ENCODE data around the gene ZCCHC2.

The ZCCHC2 gene

DNA sequence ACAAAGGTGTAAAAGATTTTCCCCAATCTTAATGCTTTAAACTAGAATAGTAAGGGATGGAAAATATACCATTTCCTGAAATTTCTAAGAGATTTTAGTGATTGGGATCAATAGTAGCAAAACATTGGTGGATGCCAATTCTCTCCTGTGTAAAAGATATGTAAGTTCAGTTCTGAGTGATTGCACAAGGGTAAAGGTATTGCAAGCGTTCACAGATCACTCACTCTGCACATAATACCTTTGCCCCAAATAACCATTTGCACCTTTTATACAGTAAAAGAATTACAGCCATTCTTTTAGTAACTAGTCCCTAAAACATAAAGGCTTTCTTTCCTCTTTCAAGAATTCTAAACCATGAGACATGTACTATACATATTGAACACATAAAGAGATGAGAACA lies 13.0 kb upstream of the ZCCHC2 start:
- TF ChIP-seq, protein P1, sequence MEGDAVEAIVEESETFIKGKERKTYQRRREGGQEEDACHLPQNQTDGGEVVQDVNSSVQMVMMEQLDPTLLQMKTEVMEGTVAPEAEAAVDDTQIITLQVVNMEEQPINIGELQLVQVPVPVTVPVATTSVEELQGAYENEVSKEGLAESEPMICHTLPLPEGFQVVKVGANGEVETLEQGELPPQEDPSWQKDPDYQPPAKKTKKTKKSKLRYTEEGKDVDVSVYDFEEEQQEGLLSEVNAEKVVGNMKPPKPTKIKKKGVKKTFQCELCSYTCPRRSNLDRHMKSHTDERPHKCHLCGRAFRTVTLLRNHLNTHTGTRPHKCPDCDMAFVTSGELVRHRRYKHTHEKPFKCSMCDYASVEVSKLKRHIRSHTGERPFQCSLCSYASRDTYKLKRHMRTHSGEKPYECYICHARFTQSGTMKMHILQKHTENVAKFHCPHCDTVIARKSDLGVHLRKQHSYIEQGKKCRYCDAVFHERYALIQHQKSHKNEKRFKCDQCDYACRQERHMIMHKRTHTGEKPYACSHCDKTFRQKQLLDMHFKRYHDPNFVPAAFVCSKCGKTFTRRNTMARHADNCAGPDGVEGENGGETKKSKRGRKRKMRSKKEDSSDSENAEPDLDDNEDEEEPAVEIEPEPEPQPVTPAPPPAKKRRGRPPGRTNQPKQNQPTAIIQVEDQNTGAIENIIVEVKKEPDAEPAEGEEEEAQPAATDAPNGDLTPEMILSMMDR (IDR thresholded peaks at IDR 0.05; ENCODE audit: extremely low read depth, insufficient read depth, missing control alignments): no peak
- in situ Hi-C loops (cut with MboI; ENCODE audit: low pct_unique_long_range_greater_than_20kb, low sequenced_read_pairs, unreplicated experiment): no loop called here
- no peak for DNase-seq (ENCODE audit: low spot score)

DNA sequence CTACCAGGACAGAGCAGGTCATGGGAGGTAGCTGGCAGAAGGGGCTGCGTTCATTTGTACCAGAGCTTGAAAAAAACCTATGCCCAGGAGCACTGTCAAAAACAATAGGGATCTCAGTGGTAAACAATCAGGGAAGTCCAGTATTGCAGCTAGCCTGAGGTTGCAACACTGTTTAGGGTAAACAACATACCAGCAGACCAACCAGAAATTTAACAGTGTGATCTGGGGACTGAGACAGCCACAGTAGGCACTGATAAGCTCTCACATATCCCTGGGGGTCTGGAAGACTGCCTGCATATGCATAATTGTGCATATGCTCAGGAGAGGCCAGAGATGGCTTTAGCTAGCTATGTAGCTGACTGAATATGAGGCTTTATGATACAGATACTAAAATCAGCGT lies 12.0 kb upstream of the ZCCHC2 start:
- TF ChIP-seq, protein P1 (IDR thresholded peaks at IDR 0.05; ENCODE audit: extremely low read depth, insufficient read depth, missing control alignments): no peak
- DNase-seq (ENCODE audit: low spot score): no peak
- in situ Hi-C loops (cut with MboI; ENCODE audit: low pct_unique_long_range_greater_than_20kb, low sequenced_read_pairs, unreplicated experiment): no loop called here

DNA sequence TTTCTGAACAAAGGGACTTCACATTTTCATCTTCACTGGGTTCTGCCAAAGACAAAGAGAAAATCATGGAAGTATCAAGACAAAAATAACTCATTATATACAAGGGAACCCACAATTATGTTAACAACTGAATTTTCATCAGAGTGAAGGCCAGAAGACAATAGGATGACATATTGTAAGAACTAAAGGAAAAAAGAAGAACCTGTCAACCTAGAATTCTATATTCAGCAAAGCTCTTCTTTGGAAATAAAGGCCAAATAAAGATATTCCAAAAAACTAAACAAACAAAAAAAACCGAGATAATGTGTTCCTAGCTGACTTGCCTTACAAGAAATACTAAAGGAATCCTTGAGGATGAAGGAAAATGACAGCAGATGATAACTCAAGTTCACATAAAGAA lies 10.3 kb upstream of the ZCCHC2 start:
- TF ChIP-seq, protein P1 (IDR thresholded peaks at IDR 0.05; ENCODE audit: extremely low read depth, insufficient read depth, missing control alignments): no peak
- in situ Hi-C loops (cut with MboI; ENCODE audit: low pct_unique_long_range_greater_than_20kb, low sequenced_read_pairs, unreplicated experiment): no loop called here
- no peak for DNase-seq (ENCODE audit: low spot score)

GRCh38 chr18:62512996-62513395 lies 9.8 kb upstream of the ZCCHC2 start:
- TF ChIP-seq, protein P1 (IDR thresholded peaks at IDR 0.05; ENCODE audit: extremely low read depth, insufficient read depth, missing control alignments): no peak
- in situ Hi-C loops (cut with MboI; ENCODE audit: low pct_unique_long_range_greater_than_20kb, low sequenced_read_pairs, unreplicated experiment): no loop called here
- DNase-seq (ENCODE audit: low spot score): no peak

DNA sequence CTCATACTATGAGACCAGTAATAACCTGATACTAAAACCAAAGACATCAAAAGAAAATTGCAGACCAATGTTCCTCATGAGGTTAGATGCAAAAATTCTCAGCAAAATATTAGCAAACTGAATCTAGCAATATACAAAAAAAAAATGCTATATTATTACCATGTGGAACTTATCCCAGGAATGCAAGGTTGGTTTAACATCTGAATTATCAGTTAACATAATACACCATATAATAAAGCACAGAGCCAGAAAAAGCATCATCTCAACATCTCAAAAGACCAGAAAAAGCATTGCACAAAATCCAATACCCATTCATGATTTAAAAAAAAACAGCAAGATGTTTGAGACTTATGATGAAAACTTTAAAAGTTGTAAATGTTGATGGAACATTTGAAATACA lies 8.3 kb upstream of the ZCCHC2 start:
- in situ Hi-C loops (cut with MboI; ENCODE audit: low pct_unique_long_range_greater_than_20kb, low sequenced_read_pairs, unreplicated experiment): no loop called here
- no peak for DNase-seq (ENCODE audit: low spot score)
- TF ChIP-seq, protein P1 (IDR thresholded peaks at IDR 0.05; ENCODE audit: extremely low read depth, insufficient read depth, missing control alignments): no peak

- in situ Hi-C loops (cut with MboI; ENCODE audit: low pct_unique_long_range_greater_than_20kb, low sequenced_read_pairs, unreplicated experiment): no loop called here
- TF ChIP-seq, protein P1 (IDR thresholded peaks at IDR 0.05; ENCODE audit: extremely low read depth, insufficient read depth, missing control alignments): no peak
- no peak for DNase-seq (ENCODE audit: low spot score)
Observed at GRCh38 chr18:62516242-62516641, 6.6 kb upstream of the ZCCHC2 start.
